Measurements from ENCODE around the gene UHMK1. TPM values are rescaled to one million over a fixed set of nuclear protein-coding genes. Genes with fewer than 3 reads are reported as not detected.
"Not testable (repeated sequence)": the region's sequence is repeated elsewhere in the genome, so short reads cannot be mapped to it uniquely, and the experiment has no call there.

UHMK1 gene
- total RNA-seq, 2 donors from 2014 or later: 19.2 to 26.0 TPM

DNA sequence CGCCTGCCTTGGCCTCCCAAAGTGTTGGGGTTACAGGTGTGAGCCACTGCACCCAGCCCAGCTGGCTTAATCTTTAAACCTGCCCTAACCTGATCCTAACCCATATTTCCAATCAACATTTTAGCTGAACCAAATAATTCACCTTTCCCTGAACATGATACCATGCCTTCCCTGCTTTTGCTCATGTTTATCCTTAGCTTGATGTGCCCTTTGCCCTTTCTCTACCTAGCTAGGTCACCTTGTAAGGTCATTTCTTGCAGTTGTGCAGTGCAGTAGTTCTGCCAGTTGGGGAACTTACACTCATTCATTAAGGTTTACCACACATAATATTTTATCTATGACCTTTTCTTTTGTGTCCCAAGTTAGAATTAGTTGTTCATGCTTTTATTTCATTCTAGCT, 69.3 kb downstream of the UHMK1 start:
- Histone ChIP-seq H3K27me3 (ENCODE audit: control insufficient read depth, insufficient read depth, low read length, poor library complexity, severe bottlenecking) (no peaks in the 10 kb centered on the region), H3K4me3 (ENCODE audit: low read length) (no peak overlapping the region), H3K9me3 (ENCODE audit: control insufficient read depth, low read length) (no peaks in the 10 kb centered on the region), H3K4me1 (ENCODE audit: control insufficient read depth, insufficient read depth, low read length) (peaks cover 5% of the 10 kb centered on the region), H3K36me3 (ENCODE audit: control insufficient read depth, insufficient read depth, low read length) (peaks cover 14% of the 10 kb centered on the region), H3K9ac (ENCODE audit: extremely low read depth, low read length, poor library complexity, severe bottlenecking) (no peak overlapping the region), H3K27ac (ENCODE audit: low read depth, low read length) (no peak overlapping the region)
- TF ChIP-seq, protein P1, sequence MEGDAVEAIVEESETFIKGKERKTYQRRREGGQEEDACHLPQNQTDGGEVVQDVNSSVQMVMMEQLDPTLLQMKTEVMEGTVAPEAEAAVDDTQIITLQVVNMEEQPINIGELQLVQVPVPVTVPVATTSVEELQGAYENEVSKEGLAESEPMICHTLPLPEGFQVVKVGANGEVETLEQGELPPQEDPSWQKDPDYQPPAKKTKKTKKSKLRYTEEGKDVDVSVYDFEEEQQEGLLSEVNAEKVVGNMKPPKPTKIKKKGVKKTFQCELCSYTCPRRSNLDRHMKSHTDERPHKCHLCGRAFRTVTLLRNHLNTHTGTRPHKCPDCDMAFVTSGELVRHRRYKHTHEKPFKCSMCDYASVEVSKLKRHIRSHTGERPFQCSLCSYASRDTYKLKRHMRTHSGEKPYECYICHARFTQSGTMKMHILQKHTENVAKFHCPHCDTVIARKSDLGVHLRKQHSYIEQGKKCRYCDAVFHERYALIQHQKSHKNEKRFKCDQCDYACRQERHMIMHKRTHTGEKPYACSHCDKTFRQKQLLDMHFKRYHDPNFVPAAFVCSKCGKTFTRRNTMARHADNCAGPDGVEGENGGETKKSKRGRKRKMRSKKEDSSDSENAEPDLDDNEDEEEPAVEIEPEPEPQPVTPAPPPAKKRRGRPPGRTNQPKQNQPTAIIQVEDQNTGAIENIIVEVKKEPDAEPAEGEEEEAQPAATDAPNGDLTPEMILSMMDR (conservative IDR thresholded peaks at IDR 0.05): no peak
- Mint-ChIP-seq H3K9me3 (no peaks in the 10 kb centered on the region), H3K4me1 (peaks cover 34% of the 10 kb centered on the region), H3K27me3 (ENCODE audit: insufficient read depth) (no peaks in the 10 kb centered on the region), H3K36me3 (ENCODE audit: low read depth) (peaks cover 20% of the 10 kb centered on the region), H3K27ac (no peak overlapping the region), H3K4me3 (no peak overlapping the region)
- no peak for DNase-seq
- 86% methylated on average over 1 of the region's 1 CpG for WGBS, 2 experiments (ENCODE audit: insufficient coverage in 1 of 2, insufficient read length in 1 of 2)

- Histone ChIP-seq H3K36me3 (ENCODE audit: control insufficient read depth, insufficient read depth, low read length) (peaks cover 14% of the 10 kb centered on the region), H3K4me1 (ENCODE audit: control insufficient read depth, insufficient read depth, low read length) (peaks cover 7% of the 10 kb centered on the region), H3K9me3 (ENCODE audit: control insufficient read depth, low read length) (no peaks in the 10 kb centered on the region), H3K9ac (ENCODE audit: extremely low read depth, low read length, poor library complexity, severe bottlenecking) (no peak overlapping the region), H3K27me3 (ENCODE audit: control insufficient read depth, insufficient read depth, low read length, poor library complexity, severe bottlenecking) (no peaks in the 10 kb centered on the region), H3K4me3 (ENCODE audit: low read length) (no peak overlapping the region), H3K27ac (ENCODE audit: low read depth, low read length) (no peak overlapping the region)
- Mint-ChIP-seq H3K36me3 (ENCODE audit: low read depth) (peaks cover 20% of the 10 kb centered on the region), H3K27me3 (ENCODE audit: insufficient read depth) (no peaks in the 10 kb centered on the region), H3K4me3 (no peak overlapping the region), H3K9me3 (no peaks in the 10 kb centered on the region), H3K4me1 (peaks cover 26% of the 10 kb centered on the region), H3K27ac (no peak overlapping the region)
- no peak for DNase-seq
- 90 to 93% methylated on average over 2 to 4 of the region's 4 CpGs for WGBS, 2 experiments (ENCODE audit: insufficient coverage in 1 of 2, insufficient read length in 1 of 2)
- TF ChIP-seq, protein P1 (conservative IDR thresholded peaks at IDR 0.05): no peak
Observed at GRCh38 chr1:162568802-162569201, 71.2 kb downstream of the UHMK1 start.

DNA sequence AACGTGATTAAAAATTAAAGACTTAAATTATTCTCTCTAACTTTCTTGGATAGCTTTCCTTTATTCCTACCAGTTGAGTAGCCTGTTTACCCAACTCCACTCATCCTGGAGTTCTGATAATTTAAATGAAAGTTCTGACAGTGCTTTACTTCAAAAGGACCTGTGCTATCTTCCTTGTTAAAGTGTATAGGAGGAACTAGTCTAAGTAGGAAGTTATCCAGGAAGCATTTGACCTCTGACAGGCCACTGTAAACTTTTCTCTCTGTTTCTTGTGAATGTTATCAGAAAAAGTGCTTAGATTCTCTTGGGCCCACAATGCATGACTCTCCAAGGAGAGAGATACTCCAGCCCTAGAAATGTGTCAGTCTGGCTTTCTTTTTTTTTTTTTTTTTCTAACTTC, 73.1 kb downstream of the UHMK1 start:
- TF ChIP-seq, protein P1 (conservative IDR thresholded peaks at IDR 0.05): no peak
- no peaks in the 10 kb centered on the region for H3K27me3 ChIP-seq (ENCODE audit: control insufficient read depth, insufficient read depth, low read length, poor library complexity, severe bottlenecking)
- H3K36me3 Mint-ChIP-seq (ENCODE audit: low read depth): peaks cover 20% of the 10 kb centered on the region
- peaks cover 14% of the 10 kb centered on the region for H3K36me3 ChIP-seq (ENCODE audit: control insufficient read depth, insufficient read depth, low read length)
- peaks cover 7% of the 10 kb centered on the region for H3K4me1 ChIP-seq (ENCODE audit: control insufficient read depth, insufficient read depth, low read length)
- no peaks in the 10 kb centered on the region for H3K9me3 Mint-ChIP-seq
- H3K9me3 ChIP-seq (ENCODE audit: control insufficient read depth, low read length): no peaks in the 10 kb centered on the region
- no peak for DNase-seq
- H3K9ac ChIP-seq (ENCODE audit: extremely low read depth, low read length, poor library complexity, severe bottlenecking): no peak overlapping the region
- peak overlapping the region; percentile 39 for H3K27ac Mint-ChIP-seq
- no peak overlapping the region for H3K4me3 ChIP-seq (ENCODE audit: low read length)
- WGBS, 2 experiments (ENCODE audit: insufficient coverage in 1 of 2, insufficient read length in 1 of 2): 100% methylated on average over 1 of the region's 1 CpG; no CpG with 5 or more reads in 1 of the 2 experiments
- H3K27me3 Mint-ChIP-seq (ENCODE audit: insufficient read depth): no peaks in the 10 kb centered on the region
- peaks cover 16% of the 10 kb centered on the region for H3K4me1 Mint-ChIP-seq
- no peak overlapping the region for H3K4me3 Mint-ChIP-seq
- H3K27ac ChIP-seq (ENCODE audit: low read depth, low read length): no peak overlapping the region

DNA sequence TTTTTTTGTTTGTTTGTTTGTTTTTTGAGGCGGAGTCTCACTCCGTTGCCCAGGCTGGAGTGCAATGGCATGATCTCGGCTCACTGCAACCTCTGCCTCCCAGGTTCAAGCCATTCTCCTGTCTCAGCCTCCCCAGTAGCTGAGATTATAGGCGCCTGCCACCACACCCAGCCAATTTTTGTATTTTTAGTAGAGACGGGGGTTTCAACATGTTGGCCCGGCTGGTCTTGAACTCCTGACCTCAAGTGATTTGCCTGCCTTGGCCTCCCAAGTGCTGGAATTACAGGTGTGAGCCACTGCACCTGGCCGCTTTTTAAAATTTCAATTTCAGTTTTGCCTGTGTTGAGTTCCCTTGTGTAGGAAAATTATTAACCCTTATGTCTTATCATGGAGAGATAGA, 73.5 kb downstream of the UHMK1 start:
- not testable (repeated sequence) for H3K9ac ChIP-seq (ENCODE audit: extremely low read depth, low read length, poor library complexity, severe bottlenecking); H3K27me3 Mint-ChIP-seq (ENCODE audit: insufficient read depth); H3K4me3 ChIP-seq (ENCODE audit: low read length); DNase-seq; H3K27ac ChIP-seq (ENCODE audit: low read depth, low read length); H3K4me1 ChIP-seq (ENCODE audit: control insufficient read depth, insufficient read depth, low read length); H3K27me3 ChIP-seq (ENCODE audit: control insufficient read depth, insufficient read depth, low read length, poor library complexity, severe bottlenecking); H3K9me3 Mint-ChIP-seq; H3K4me3 Mint-ChIP-seq; H3K9me3 ChIP-seq (ENCODE audit: control insufficient read depth, low read length)
- Mint-ChIP-seq H3K36me3 (ENCODE audit: low read depth) (peaks cover 20% of the 10 kb centered on the region), H3K4me1 (peaks cover 16% of the 10 kb centered on the region), H3K27ac (peak overlapping the region; percentile 39)
- H3K36me3 ChIP-seq (ENCODE audit: control insufficient read depth, insufficient read depth, low read length): peaks cover 14% of the 10 kb centered on the region
- 91 to 93% methylated on average over 6 of the region's 7 CpGs for WGBS, 2 experiments (ENCODE audit: insufficient coverage in 1 of 2, insufficient read length in 1 of 2)
